ENCODE data around the gene SLC39A9.
A peak's percentile ranks its signal among the peaks of the same experiment; 100 is the strongest.
"Not testable (repeated sequence)": the region's sequence is repeated elsewhere in the genome, so short reads cannot be mapped to it uniquely, and the experiment has no call there.

The SLC39A9 gene

GRCh38 chr14:69370061-69370460 is 28.4 kb upstream of the SLC39A9 start:
- no peak for DNase-seq

- DNase-seq, result no peak
Observed at GRCh38 chr14:69372146-69372545, 26.3 kb upstream of the SLC39A9 start.

- DNase-seq, result no peak
Observed at GRCh38 chr14:69373104-69373503, 25.4 kb upstream of the SLC39A9 start.

- no peak for DNase-seq
Observed at GRCh38 chr14:69374235-69374634, 24.3 kb upstream of the SLC39A9 start.

- DNase-seq, result no peak
Observed at GRCh38 chr14:69375182-69375581, 23.3 kb upstream of the SLC39A9 start.

- no peak for DNase-seq
Observed at GRCh38 chr14:69375722-69376121, 22.8 kb upstream of the SLC39A9 start.

- peak; percentile 27 for DNase-seq
Observed at GRCh38 chr14:69376439-69376838, 22.1 kb upstream of the SLC39A9 start.

- no peak for DNase-seq
Observed at GRCh38 chr14:69378274-69378673, 20.2 kb upstream of the SLC39A9 start.

GRCh38 chr14:69387311-69387710 is 11.2 kb upstream of the SLC39A9 start:
- DNase-seq, result no peak

GRCh38 chr14:69391400-69391799 is 7.1 kb upstream of the SLC39A9 start:
- not testable (repeated sequence) for DNase-seq

- no peak for DNase-seq
Observed at GRCh38 chr14:69392481-69392880, 6.0 kb upstream of the SLC39A9 start.

- DNase-seq, result no peak
Observed at GRCh38 chr14:69395929-69396328, 2.6 kb upstream of the SLC39A9 start.

- DNase-seq, result no peak
Observed at GRCh38 chr14:69398818-69399210, 322 bp downstream of the SLC39A9 start.

GRCh38 chr14:69399750-69400149 is 1.3 kb downstream of the SLC39A9 start:
- no peak for DNase-seq

- no peak for DNase-seq
Observed at GRCh38 chr14:69400154-69400553, 1.7 kb downstream of the SLC39A9 start.

GRCh38 chr14:69401841-69402240 is 3.3 kb downstream of the SLC39A9 start:
- no peak for DNase-seq

- DNase-seq, result no peak
Observed at GRCh38 chr14:69404478-69404877, 6.0 kb downstream of the SLC39A9 start.

- DNase-seq, result no peak
Observed at GRCh38 chr14:69404883-69405282, 6.4 kb downstream of the SLC39A9 start.

GRCh38 chr14:69405762-69406161 is 7.3 kb downstream of the SLC39A9 start:
- DNase-seq, result no peak

GRCh38 chr14:69408331-69408960 is 10.0 kb downstream of the SLC39A9 start:
- DNase-seq, result peak; percentile 25

- no peak for DNase-seq
Observed at GRCh38 chr14:69413483-69413882, 15.0 kb downstream of the SLC39A9 start.

- not testable (repeated sequence) for DNase-seq
Observed at GRCh38 chr14:69416087-69416486, 17.6 kb downstream of the SLC39A9 start.

GRCh38 chr14:69423279-69423678 is 24.8 kb downstream of the SLC39A9 start:
- no peak for DNase-seq

GRCh38 chr14:69424149-69424923 is 25.8 kb downstream of the SLC39A9 start:
- no peak for DNase-seq

- DNase-seq, result no peak
Observed at GRCh38 chr14:69427596-69427995, 29.1 kb downstream of the SLC39A9 start.

Data from hematopoietic multipotent progenitor cell treated with erythropoietin and hydrocortisone succinate and interleukin-3 and kit ligand, for 6 days (in vitro differentiated cells).